ENCODE results near the gene DIS3L2.
A peak's percentile ranks its signal among the peaks of the same experiment; 100 is the strongest.

The DIS3L2 gene

DNA sequence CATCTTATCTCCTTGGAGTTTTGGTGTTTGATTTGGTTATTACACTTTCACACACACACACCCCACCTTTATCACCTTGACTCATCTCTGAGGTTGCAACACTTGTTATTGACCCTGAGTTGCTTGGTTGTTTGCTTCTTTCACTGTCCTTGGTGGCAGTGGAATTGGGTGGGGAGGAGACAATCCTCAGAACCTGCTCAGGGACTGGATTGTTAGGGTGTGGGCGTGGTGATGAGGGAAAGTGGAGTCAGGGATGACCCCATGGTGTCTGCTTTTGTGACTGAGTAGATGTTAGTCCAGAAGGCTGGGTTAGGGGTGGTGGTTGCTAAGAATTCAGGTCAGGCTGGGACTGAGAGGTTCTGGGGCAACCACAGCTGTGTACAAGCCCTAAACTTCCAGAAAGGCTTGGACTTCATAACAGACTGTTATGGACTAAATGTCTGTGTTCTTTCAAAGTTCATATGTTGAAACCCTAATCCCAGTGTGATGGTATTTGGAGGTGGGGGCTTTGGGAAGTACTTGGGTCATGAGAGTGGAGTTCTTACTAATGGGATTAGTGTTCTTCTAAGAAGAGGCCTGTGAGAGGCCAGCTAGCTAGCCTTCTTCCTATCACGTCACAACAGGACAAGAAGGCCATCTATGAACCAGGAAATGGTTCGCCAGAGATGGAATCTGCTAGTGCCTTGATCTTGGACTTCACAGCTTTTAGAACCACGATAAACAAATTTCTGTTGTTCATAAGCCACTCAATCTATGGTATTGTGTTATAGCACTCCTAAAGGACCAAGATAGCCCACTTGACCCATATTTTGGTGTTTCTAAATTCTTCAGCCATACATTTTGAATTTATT, 3.4 kb upstream of the DIS3L2 start:
- DNase-seq, result no peak

DNA sequence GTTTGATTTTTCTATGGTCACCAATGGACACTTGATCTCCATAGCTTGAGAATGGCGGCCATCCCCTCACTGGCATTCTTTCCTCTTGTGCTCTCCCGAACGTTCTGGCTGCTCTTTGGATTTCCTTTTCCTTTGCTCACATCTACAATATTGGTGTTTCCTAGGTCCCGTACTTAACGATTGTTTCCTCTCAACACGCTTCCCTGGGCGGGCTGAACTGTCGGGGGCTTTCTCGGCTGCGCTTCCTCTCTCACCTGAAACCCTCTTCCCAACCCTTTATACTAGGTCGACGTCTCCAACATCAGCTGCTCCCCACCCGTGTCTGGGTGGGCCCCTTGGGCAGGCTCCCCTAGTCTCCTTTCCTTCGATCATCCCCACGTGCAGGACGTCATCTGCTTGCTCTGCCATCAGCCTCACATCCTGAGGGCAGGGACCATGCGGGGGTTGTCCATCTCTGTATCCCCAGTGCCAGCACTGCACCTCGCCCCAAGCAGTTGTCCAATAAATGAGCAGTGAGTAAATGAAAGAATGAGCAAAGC, 634 bp upstream of the DIS3L2 start:
- DNase-seq, result no peak

DNA sequence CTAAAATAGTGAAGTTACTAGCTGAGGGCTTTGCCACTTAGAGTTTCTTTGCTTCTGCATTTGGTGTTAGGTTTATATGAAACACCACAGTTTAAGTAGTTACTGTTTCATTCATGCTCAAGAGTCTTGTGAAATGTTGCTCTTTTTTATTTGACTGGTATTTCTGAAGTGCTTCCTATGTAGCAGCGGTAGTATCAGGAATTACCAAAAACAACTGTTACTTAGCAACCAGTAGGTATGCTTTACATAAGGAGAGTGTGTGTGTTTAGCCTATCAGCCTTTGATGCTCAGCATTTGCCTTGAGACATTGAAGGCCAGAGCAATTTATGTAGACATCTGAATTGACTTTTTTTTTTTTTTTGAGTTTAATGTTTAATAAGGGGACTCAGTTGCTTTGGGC, 3.6 kb downstream of the DIS3L2 start:
- peak in 2 of 3 donors; percentile 4 to 21 for DNase-seq

DNA sequence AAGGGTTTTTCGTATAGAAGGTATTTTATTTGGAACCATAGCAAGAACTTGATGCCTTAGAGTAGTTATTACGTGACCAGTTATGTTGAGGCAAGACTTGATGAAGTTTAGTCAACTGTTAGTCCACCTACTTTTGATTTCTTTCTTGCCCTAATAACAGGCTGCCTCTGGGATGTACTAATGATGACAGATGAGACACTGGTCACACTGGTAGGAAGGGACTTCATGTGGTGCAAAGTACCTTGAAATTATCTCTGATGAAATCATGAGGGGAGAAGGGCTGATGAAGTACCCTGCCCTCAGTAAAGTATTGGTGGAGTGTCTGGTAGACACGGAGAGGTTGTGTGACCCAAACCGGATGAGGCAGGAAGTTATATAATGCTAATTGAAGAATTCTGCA, 5.4 kb downstream of the DIS3L2 start:
- DNase-seq, result peak in 1 of 3 donors; percentile 5

DNA sequence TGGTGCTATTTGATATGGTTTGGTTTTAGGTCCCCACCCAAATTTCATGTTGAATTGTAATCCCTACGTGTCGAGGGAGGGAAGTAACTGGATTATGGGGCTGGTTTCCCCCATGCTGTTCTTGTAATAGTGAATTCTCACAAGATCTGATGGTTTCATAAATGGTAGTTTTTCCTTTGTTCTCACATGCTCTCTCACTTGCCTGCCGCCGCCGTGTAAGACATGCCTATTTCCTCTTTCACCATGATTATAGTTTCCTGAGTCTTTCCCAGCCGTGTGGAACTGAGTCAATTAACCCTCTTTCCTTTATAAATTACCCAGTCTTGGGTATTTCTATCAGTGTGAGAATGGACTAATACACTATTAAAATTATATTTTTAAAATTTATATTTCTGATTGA, 7.3 kb downstream of the DIS3L2 start:
- no peak for DNase-seq

DNA sequence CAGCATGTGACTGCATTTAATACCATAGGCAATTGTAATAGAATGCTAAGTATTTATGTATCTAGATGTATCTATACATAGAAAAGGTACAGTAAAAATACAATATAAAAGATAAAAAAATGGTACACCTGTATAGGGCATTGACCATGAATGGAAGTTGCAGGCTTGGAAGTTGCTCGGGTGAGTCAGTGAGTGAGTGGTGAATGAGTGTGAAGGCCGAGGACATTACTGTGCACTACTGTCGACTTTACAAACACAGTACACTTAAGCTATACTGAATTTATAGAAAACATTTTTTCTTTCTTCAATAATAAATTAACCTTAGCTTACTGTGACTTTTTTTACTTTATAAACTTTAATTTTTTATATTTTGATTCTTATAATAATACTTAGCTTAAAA, 8.9 kb downstream of the DIS3L2 start:
- DNase-seq, result no peak

DNA sequence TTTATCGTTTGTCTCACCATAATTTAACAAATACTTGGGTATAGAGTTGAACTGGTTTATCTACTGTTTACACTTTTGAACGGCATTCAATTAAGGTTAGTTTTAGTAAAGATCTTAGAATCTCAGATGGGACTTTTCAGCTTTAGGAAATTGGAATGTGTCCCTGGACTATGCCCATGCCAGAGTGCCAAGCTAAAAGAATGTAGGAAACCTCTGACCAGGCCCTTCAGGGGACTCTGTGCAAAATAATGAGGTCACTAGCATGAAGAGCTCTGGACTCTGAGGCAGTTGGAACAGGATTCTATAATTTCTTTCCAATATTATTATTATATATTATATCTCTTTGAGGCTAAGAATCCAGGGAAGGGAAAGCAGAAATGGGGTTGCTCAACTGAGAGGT, 13.5 kb downstream of the DIS3L2 start:
- no peak for DNase-seq

DNA sequence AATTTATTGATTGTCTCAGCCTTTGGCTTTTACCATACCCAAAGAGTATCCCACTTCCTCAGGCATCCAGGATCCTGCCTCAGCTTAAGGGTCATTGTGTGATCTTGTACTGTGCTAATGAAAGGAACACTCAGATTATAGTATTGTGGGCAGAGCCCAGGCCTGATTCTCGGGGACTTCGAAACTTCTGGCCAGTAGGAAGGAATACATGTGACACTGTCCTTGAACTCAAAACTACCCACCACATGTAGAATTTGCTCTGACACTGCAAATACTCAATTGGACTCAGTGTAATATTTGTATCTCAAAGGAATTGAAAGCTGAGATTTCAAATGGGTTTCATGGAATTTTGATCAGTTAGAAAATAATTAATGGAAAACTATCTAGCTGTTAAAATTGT, 15.9 kb downstream of the DIS3L2 start:
- DNase-seq, result no peak

DNA sequence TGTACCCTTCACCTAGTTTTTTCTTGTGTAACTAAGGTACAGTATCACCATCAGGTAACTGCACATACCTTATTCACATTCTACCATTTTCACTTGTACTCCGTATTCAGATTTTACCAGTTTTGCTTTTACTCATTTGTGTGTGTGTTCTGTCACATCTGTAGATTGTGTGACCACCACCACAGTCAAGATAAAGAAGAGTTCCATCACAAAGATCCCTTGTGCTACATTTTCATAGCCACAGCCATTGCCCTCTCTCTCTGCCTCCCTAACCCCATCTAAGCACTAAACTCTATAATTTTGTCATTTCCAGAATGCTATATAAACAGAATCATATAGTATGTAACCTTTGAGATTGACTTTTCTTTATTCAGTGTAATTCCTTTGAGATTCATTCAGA, 23.5 kb downstream of the DIS3L2 start:
- no peak for DNase-seq

DNA sequence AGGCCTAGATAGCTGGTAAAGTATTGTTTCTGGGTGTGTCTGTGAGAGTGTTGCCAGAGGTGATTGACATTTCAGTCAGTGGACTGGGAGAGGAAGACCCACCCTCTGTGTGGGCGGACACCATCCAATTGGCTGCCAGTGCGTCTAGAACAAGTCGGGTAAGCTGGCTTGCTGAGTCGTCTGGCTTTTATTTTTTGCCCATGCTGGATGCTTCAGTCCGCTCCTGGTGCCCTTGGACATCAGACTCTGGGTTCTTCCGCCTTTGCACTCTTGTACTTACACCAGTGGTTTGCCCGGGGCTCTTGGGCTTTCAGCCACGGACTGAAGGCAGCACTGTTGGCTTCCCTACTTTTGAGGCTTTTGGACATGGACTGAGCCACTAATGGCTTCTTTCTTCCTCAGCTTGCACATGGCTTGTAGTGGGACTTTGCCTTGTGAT, 24.3 kb downstream of the DIS3L2 start:
- no peak for DNase-seq

DNA sequence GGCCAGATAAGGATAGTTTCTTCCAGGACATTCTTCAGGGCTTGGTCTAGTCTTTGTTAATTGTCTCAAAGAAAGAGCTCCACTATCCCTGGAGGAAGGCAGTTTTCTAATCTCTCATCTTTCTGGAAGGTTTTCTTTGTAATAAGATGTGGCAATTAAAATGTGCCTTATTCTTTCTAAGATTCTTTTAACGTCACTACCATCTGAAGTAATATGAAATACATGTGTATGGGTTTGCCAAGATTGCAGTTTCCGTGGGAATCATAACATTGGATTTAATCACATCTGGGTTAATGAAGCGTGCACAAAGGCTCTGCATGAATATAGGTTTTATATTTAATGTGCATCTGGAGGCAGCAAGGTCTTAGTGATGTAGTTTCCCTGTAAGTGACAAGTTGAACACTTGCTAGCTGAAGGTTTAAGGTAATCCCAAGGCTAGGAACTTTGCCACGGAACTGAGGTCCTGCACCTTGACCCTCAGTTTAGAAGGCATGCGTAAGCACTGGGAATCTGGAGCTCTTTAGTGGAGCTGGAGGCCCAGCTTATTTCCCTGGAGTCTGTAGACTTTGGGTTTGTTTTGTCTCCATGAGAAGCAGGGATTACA, 25.7 kb downstream of the DIS3L2 start:
- DNase-seq, result no peak

DNA sequence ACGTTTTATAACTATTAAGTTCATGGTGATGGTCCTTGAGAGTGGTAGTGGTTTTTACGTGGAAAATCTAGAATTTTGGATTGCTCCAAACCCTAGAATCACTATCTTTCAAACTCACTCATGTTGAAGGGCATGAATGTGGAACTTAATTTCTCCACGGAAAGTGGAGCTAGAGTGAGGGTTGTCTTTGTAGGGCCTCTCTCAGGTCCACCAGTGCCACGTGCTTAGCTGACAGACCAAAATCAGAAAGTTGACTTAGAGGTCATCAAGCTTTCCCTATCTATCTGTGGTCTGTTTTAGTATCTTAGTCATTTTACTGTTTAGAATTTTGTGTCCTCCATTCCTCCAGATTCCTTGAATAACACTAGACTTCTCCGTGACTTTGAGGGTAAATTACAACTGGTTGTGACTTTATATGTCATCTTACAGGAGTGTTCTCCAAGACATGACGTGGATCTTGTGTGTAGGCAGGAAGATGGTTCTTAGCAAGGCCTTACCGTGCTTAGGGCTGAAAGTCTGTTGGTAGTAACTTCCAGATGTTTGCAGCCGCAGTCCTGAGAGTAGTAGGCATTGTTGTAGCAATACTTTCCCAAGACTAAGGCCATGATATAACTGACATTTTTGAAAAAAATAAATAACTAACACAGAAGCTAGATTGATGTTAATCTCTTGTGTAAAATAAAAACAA, 26.8 kb downstream of the DIS3L2 start:
- DNase-seq, result no peak

DNA sequence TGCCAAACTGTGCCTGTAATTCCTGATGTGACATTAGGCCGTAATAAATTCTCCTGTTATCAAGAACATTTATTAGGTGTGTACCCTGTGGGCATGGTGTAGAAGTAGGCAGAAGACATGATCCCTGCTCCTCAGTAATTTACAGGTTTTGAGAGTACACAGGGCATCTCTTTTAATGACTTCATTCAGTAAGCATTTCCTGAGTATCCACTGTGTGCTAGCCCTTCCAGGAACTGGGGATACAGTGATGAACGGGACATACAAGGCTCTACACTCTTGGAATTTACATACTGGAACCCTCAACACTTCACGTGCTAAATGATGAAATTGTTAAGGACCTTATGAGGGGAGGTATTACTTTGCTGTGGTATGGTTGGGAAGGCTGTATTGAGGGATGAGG, 30.2 kb downstream of the DIS3L2 start:
- no peak for DNase-seq

DNA sequence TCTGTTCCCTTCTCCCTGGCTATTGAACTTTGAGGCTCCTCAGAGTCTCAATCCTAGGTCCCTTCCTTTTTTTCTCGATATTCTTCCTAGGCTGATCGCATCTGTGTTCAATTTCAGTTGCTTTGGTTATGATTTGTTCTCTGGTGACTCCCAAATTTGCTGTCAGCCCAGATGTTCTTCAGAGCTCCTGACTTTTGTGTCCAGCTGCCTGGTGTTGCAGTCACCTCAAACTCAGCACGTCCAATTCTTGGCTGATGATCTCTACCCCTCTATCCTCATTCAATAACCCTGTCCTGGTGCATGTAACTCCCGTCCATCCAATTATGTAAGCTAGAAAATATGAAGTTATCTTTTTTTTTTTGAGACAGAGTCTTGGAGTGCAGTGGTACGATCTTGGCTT, 31.4 kb downstream of the DIS3L2 start:
- no peak for DNase-seq

DNA sequence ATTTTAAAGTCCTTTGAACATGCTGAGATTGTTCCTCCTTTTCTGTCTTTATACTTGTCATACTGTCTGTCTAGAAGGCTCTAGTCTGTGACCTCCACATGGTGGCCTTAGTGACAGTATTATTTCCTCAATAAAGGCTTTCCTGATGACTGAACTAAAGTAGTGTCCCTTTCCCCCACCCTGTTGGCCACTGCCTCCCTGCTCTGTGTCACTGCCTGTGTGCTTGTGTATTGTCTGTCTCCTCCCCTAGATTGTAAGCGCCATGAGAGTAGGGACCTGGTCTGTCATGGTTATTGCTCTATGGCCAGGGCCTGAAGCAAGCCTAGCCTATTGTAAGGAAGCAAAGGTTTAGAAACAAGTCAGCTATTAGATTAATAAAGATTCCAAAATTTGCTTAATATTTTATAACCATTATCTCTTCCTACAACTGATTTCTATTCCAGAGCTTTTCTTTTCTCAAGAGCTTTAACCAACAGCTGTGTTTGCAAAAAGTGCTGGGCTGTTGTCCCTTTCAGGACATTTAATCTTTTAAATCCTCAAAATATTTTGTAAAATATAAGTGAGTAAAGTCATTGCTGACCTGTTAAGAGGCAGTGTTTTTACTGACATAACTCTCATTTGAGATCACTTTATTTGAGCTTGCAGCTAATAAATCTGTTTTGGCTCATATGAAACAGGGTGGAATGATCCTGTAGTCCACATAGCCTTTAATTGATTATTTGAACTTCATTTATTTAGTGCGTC, 35.5 kb downstream of the DIS3L2 start:
- DNase-seq, result peak; percentile 8 to 22 (median 10)

DNA sequence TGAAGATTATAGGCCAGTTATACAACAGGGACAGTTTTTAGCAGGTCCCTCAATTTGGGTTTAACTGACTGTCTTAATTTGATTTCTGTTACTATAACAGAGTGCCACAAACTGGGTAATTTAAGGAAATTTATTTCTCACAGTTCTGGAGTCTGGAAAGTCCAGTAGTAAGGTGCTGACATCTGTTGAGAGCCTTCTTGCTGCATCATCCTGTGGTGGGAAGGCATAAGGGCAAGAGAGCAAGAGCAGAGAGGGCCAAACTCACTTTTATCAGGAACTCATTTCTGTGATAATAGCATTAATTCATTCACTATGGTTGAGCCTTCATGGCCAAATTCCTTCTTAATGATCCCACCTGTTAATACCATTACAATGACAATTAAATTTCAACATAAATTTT, 36.5 kb downstream of the DIS3L2 start:
- no peak for DNase-seq

DNA sequence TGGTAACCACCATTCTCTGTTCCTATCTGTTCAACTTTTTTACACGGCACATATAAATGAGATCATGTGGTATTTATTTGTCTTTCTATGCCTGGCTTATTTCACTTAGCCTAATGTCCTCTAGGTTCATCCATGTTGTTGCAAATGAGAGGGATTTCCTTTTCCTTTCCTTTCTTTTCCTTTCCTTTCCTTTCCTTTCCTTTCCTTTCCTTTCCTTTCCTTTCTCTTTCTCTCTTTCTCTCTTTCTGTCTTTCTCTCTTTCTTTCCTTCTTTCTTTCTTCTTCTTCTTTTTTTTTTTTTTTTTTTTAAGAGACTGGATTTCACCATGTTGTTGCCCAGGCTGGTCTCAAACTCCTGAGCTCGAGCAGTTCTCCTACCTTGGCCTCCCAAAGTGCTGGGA, 38.9 kb downstream of the DIS3L2 start:
- DNase-seq, result no peak

DNA sequence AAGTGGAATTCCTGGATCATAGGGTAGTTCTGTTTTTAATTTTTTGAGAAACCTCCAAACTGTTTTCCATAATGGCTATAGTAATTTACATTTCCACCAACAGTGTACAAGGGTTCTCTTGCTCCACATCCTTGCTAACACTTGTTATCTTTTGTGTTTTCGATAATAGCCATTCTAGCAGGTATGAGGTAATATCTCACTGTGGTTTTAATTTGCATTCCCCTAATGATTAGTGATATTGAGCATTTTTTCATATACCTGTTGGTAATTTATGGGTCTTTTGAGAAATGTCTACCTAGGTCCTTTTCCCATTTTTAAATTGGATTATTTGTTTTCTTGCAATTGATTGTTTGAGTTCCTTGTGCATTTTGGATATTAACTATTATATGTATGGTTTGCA, 39.6 kb downstream of the DIS3L2 start:
- no peak for DNase-seq

DNA sequence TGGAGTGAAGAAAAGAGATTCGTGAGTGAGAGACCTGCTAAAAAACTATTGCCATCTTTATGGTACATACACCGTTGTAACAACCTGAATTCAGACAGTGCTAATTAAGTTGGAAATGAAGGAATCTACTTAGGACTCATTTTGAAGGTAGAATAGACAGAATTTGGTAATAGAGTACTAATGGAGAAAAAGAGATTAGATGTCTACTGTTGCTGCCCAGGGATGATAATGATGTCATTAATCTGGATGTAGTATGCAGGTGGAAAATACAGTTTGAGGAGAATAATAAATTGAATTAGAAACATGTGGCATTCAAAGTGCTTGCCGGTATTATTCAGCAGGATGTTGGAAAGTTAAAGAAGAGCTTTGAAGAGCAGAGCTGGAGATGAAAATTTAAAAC, 44.7 kb downstream of the DIS3L2 start:
- DNase-seq, result no peak

DNA sequence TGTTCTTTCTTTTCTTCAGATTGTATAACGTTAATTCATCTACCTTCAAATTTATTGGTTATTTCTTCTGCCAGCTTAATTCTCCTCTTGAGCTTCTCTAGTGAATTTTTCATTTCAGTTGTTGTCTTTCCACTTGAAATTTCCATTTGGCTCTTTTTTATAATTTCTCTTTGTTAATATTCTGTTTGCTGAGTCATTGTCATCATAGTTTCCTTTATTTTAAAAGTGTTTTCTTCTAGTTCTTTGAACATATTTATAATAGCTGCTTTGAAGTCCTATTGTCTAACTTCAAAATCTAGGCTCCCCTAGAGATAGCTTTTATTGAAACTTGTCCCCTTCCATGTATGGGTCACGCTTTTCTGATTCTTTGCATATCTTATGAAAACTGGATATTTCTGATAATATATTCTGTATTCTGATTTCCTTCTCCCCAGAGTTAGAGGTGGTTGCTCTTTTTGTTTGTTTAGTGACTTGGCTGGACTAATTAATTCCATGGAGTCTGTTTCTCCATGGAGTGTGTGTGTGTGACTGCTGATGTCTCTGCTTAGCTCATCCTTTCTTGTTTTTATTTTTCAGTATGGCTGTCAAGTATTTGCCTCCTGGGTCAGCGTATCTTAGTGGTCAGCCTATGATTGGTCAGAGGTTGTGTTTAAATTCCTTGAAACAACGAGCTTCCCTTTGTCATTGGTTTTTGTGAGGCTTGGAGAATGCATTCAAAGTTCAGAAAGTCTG, 47.6 kb downstream of the DIS3L2 start:
- DNase-seq, result no peak

DNA sequence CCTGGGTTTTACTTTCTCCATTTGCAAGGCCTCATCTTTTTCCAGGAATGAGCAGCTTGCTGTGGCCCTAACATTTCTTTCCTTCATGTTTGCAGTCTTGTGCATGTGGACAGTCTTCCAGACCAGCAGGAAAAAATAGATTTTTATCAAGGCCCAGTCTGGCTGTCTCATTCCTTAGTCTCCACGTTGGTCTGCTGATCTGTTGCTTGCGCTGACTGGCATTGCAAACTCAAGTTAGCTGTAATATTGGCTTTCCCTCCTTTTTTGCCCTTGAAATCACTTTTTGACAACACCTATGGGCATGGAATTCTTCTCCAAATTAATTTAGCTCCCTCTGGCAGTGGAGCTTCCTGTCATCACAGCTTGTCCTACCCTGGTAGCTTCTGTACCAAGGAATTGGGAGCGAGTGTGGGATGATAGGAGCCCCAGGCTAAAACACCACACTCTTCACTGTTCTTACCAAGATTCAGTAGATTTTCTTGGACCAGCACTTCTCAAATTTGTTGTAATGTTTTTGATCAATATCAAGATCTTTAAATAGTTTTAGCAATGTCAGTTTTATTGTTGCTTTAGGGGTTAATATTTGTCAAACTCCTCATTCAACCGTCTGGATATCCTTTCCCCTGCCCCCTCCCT, 48.2 kb downstream of the DIS3L2 start:
- no peak for DNase-seq

Measured in suppressor macrophage treated with lipopolysaccharide for 1 hour (primary cell).